Glomerular visceral epithelial cell (primary cell): ENCODE results near the gene GPATCH8.
"Not testable (repeated sequence)": the region's sequence is repeated elsewhere in the genome, so short reads cannot be mapped to it uniquely, and the experiment has no call there.

Experiments used
- DNase-seq: peaks from one replicate; pipeline ENCODE4 v3.0.0-alpha.2; 2016; ENCODE audit errors: extremely low spot score

GPATCH8 gene

GRCh38 chr17:44397479-44398440, 105.4 kb downstream of the GPATCH8 start:
- DNase-seq = no peak

- DNase-seq = no peak
These were observed 106.3 kb downstream of the GPATCH8 start for GRCh38 chr17:44396946-44397345.

GRCh38 chr17:44394833-44395232, 108.4 kb downstream of the GPATCH8 start:
- DNase-seq = no peak

GRCh38 chr17:44394112-44394511, 109.1 kb downstream of the GPATCH8 start:
- not testable (repeated sequence) for DNase-seq

- DNase-seq = no peak
These were observed 112.8 kb downstream of the GPATCH8 start for GRCh38 chr17:44390250-44390870.

- no peak for DNase-seq
These were observed 113.4 kb downstream of the GPATCH8 start for GRCh38 chr17:44389723-44390202.

GRCh38 chr17:44389281-44389680, 113.9 kb downstream of the GPATCH8 start, which contains the start of gene ITGA2B:
ITGA2B (minus strand) TSS chr17:44389649; CDS start chr17:44389473, 176 bp downstream.
- no peak for DNase-seq

- DNase-seq = no peak
These were observed 115.4 kb downstream of the GPATCH8 start for GRCh38 chr17:44387804-44388203.

GRCh38 chr17:44386182-44386525, 117.1 kb downstream of the GPATCH8 start:
- no peak for DNase-seq

GRCh38 chr17:44385287-44386181, 117.7 kb downstream of the GPATCH8 start:
- DNase-seq = peak; percentile 86

- DNase-seq = no peak
These were observed 118.4 kb downstream of the GPATCH8 start for GRCh38 chr17:44384823-44385286.

GRCh38 chr17:44384281-44384822, 118.9 kb downstream of the GPATCH8 start:
- no peak for DNase-seq

- no peak for DNase-seq
These were observed 119.3 kb downstream of the GPATCH8 start for GRCh38 chr17:44383861-44384260.

GRCh38 chr17:44383363-44383762, 119.8 kb downstream of the GPATCH8 start:
- DNase-seq = no peak

GRCh38 chr17:44382917-44383316, 120.3 kb downstream of the GPATCH8 start:
- DNase-seq = no peak

- no peak for DNase-seq
These were observed 121.3 kb downstream of the GPATCH8 start for GRCh38 chr17:44381810-44382305.

- no peak for DNase-seq
These were observed 122.4 kb downstream of the GPATCH8 start for GRCh38 chr17:44380767-44381166.

- no peak for DNase-seq
These were observed 123.3 kb downstream of the GPATCH8 start for GRCh38 chr17:44379887-44380286.

- no peak for DNase-seq
These were observed 125.0 kb downstream of the GPATCH8 start for GRCh38 chr17:44378171-44378705.

GRCh38 chr17:44376779-44377178, 126.4 kb downstream of the GPATCH8 start:
- no peak for DNase-seq

GRCh38 chr17:44376124-44376523, 127.1 kb downstream of the GPATCH8 start:
- no peak for DNase-seq
